ENCODE data around the gene PIGZ. TPM values are rescaled to one million over a fixed set of nuclear protein-coding genes. Genes with fewer than 3 reads are reported as not detected.

The PIGZ gene
- total and polyA plus RNA-seq, 4 donors: 0.99 to 2.4 (median 1.6) TPM

DNA sequence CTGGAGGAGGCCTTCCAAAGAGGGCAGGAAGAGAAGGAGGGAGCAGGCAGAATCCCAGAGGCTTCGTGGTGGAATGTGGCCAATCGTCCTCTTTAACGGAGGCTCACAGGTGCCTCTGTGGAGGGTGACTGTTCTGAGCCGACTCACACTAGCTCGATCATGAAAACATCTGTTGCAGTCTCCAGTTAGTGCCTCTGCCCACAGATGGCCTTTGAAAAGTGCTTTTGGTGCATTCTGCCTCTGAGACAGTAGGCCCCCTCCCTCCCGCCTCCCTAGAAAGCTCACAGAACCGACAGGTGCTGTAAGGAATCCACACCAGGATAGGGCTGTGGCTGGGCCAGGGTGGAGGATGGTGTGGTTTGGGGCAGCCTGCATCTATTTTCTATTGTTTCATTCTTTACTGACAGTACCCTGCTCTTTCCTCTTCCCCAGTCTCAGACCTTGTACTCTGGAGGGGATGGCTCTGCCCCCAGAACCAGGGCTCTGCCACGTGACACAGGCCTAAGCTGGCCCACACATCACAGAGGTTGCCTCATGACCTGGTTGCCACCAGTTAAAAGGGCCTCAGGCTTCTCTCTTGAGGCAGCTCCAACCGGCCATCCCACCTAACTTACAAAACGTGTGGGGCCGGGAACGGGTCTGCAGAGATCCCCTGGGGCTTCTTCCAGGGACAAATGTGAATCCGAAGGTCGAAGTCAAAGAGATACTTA, 27.2 kb upstream of the PIGZ start:
- Histone ChIP-seq H3K4me1 (ENCODE audit: control insufficient read depth in 4 of 4, insufficient read depth in 4 of 4, low read length in 3 of 4) (no peaks in the 10 kb centered on the region), H3K27me3 (ENCODE audit: control insufficient read depth in 4 of 4, insufficient read depth in 4 of 4, low read length in 3 of 4) (no peaks in the 10 kb centered on the region), H3K27ac (ENCODE audit: low read depth in 1 of 2, low read length in 2 of 2) (no peak overlapping the region), H3K9me3 (ENCODE audit: control insufficient read depth in 4 of 4, low read length in 3 of 4) (no peaks in the 10 kb centered on the region), H3K4me3 (ENCODE audit: low read depth in 1 of 3, low read length in 3 of 3) (no peak overlapping the region), H3K9ac (ENCODE audit: low read depth in 1 of 2, low read length in 2 of 2) (no peak overlapping the region), H3K36me3 (ENCODE audit: control insufficient read depth in 4 of 4, insufficient read depth in 3 of 4, low read depth in 1 of 4, low read length in 3 of 4) (no peaks in the 10 kb centered on the region)
- DNase-seq (ENCODE audit: low spot score): no peak
- 92% methylated on average over 14 of the region's 14 CpGs for WGBS
- no peak for TF ChIP-seq FOXA1 (IDR thresholded peaks at IDR 0.05)
- no peak for TF ChIP-seq RAD21 (IDR thresholded peaks at IDR 0.05)
- TF ChIP-seq, protein P1, sequence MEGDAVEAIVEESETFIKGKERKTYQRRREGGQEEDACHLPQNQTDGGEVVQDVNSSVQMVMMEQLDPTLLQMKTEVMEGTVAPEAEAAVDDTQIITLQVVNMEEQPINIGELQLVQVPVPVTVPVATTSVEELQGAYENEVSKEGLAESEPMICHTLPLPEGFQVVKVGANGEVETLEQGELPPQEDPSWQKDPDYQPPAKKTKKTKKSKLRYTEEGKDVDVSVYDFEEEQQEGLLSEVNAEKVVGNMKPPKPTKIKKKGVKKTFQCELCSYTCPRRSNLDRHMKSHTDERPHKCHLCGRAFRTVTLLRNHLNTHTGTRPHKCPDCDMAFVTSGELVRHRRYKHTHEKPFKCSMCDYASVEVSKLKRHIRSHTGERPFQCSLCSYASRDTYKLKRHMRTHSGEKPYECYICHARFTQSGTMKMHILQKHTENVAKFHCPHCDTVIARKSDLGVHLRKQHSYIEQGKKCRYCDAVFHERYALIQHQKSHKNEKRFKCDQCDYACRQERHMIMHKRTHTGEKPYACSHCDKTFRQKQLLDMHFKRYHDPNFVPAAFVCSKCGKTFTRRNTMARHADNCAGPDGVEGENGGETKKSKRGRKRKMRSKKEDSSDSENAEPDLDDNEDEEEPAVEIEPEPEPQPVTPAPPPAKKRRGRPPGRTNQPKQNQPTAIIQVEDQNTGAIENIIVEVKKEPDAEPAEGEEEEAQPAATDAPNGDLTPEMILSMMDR (IDR thresholded peaks at IDR 0.05; ENCODE audit: low read depth, low read length, missing input control): no peak
- no peak for TF ChIP-seq TAF1 (conservative IDR thresholded peaks at IDR 0.05)
- TF ChIP-seq, protein P2, sequence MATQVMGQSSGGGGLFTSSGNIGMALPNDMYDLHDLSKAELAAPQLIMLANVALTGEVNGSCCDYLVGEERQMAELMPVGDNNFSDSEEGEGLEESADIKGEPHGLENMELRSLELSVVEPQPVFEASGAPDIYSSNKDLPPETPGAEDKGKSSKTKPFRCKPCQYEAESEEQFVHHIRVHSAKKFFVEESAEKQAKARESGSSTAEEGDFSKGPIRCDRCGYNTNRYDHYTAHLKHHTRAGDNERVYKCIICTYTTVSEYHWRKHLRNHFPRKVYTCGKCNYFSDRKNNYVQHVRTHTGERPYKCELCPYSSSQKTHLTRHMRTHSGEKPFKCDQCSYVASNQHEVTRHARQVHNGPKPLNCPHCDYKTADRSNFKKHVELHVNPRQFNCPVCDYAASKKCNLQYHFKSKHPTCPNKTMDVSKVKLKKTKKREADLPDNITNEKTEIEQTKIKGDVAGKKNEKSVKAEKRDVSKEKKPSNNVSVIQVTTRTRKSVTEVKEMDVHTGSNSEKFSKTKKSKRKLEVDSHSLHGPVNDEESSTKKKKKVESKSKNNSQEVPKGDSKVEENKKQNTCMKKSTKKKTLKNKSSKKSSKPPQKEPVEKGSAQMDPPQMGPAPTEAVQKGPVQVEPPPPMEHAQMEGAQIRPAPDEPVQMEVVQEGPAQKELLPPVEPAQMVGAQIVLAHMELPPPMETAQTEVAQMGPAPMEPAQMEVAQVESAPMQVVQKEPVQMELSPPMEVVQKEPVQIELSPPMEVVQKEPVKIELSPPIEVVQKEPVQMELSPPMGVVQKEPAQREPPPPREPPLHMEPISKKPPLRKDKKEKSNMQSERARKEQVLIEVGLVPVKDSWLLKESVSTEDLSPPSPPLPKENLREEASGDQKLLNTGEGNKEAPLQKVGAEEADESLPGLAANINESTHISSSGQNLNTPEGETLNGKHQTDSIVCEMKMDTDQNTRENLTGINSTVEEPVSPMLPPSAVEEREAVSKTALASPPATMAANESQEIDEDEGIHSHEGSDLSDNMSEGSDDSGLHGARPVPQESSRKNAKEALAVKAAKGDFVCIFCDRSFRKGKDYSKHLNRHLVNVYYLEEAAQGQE (IDR thresholded peaks at IDR 0.05): no peak
- TF ChIP-seq RXRA (IDR thresholded peaks at IDR 0.05): no peak
- no peak for TF ChIP-seq JUND (IDR thresholded peaks at IDR 0.05)
- TF ChIP-seq GABPA (IDR thresholded peaks at IDR 0.05 in 1 of 2, conservative IDR thresholded peaks at IDR 0.05 in 1 of 2): no peak
- TF ChIP-seq NR2F2 (IDR thresholded peaks at IDR 0.05): no peak
- TF ChIP-seq SP1 (IDR thresholded peaks at IDR 0.05): no peak
- no peak for TF ChIP-seq HNF4G (IDR thresholded peaks at IDR 0.05)
- TF ChIP-seq YY1 (IDR thresholded peaks at IDR 0.05): no peak
- no peak for TF ChIP-seq EGR1 (IDR thresholded peaks at IDR 0.05; ENCODE audit: low read depth in 2 of 2)
- no peak for TF ChIP-seq FOXA2 (IDR thresholded peaks at IDR 0.05)

DNA sequence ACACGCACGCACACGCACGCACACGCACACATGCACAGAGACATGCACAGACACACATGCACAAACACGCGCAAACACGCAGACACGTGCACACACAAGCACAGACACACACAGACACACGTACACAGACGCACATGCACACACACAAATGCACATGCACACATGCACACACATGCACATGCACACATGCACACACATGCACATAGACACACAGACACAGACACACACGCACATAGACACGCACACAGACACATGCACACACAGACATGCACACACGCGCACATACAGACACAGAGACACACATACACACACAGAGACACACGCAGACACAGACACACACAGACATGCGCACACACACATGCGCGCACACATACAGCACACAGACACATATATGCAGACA, 26.4 kb upstream of the PIGZ start:
- H3K4me3 ChIP-seq (ENCODE audit: low read depth in 1 of 3, low read length in 3 of 3): no peak overlapping the region
- TF ChIP-seq EGR1 (IDR thresholded peaks at IDR 0.05; ENCODE audit: low read depth in 2 of 2) (no peak), JUND (IDR thresholded peaks at IDR 0.05) (no peak), HNF4A (conservative IDR thresholded peaks at IDR 0.05) (no peak), FOXA2 (IDR thresholded peaks at IDR 0.05) (no peak)
- TF ChIP-seq, protein P3, sequence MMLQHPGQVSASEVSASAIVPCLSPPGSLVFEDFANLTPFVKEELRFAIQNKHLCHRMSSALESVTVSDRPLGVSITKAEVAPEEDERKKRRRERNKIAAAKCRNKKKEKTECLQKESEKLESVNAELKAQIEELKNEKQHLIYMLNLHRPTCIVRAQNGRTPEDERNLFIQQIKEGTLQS (IDR thresholded peaks at IDR 0.05): no peak
- TF ChIP-seq, protein P4, sequence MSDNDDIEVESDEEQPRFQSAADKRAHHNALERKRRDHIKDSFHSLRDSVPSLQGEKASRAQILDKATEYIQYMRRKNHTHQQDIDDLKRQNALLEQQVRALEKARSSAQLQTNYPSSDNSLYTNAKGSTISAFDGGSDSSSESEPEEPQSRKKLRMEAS (IDR thresholded peaks at IDR 0.05): no peak
- no peak overlapping the region for H3K9ac ChIP-seq (ENCODE audit: low read depth in 1 of 2, low read length in 2 of 2)
- no peaks in the 10 kb centered on the region for H3K36me3 ChIP-seq (ENCODE audit: control insufficient read depth in 4 of 4, insufficient read depth in 3 of 4, low read depth in 1 of 4, low read length in 3 of 4)
- DNase-seq (ENCODE audit: low spot score): no peak
- H3K27me3 ChIP-seq (ENCODE audit: control insufficient read depth in 4 of 4, insufficient read depth in 4 of 4, low read length in 3 of 4): no peaks in the 10 kb centered on the region
- 92% methylated on average over 19 of the region's 19 CpGs for WGBS
- H3K9me3 ChIP-seq (ENCODE audit: control insufficient read depth in 4 of 4, low read length in 3 of 4): no peaks in the 10 kb centered on the region
- H3K4me1 ChIP-seq (ENCODE audit: control insufficient read depth in 4 of 4, insufficient read depth in 4 of 4, low read length in 3 of 4): no peaks in the 10 kb centered on the region
- no peak overlapping the region for H3K27ac ChIP-seq (ENCODE audit: low read depth in 1 of 2, low read length in 2 of 2)
